HG03520 (cell line): Measurements from ENCODE around the gene ADGRF3.
"Not testable (repeated sequence)": the region's sequence is repeated elsewhere in the genome, so short reads cannot be mapped to it uniquely, and the experiment has no call there.

Source experiments
- ATAC-seq: cut with Tn5 transposase; IDR thresholded peaks from one replicate; pipeline ENCODE4 v1.9.1; 2021; ENCODE audit warnings: mild to moderate bottlenecking, moderate library complexity; ENCODE audit not compliant: unreplicated experiment

ADGRF3 gene

GRCh38 chr2:26324479-26324878 is 22.1 kb downstream of the ADGRF3 start:
- ATAC-seq = not testable (repeated sequence)

- ATAC-seq = no peak
These were observed 27.6 kb downstream of the ADGRF3 start for GRCh38 chr2:26318950-26319349.

GRCh38 chr2:26317377-26318105 is 29.0 kb downstream of the ADGRF3 start:
- ATAC-seq = no peak

- no peak for ATAC-seq
These were observed 29.7 kb downstream of the ADGRF3 start for GRCh38 chr2:26316845-26317244.

DNA sequence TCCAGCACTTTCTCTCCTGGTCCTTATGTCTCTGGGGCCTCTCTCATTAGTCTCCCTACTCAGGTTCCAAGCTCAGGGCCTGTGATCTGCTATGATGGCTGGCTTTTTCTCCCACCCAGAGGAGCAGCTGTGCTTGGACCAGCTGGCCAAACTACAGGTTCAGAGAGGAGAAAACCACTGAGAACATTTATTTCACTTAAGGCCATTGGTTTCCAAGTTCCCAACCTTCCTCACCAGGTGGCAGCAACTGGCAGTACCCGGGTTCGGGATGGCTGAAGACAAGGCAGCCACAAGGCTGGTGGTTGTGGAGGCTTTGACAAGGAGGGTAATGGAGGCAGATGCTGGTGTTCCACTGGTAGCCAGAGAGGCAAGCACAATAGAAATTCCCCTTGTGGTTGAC is 30.5 kb downstream of the ADGRF3 start:
- ATAC-seq = no peak

DNA sequence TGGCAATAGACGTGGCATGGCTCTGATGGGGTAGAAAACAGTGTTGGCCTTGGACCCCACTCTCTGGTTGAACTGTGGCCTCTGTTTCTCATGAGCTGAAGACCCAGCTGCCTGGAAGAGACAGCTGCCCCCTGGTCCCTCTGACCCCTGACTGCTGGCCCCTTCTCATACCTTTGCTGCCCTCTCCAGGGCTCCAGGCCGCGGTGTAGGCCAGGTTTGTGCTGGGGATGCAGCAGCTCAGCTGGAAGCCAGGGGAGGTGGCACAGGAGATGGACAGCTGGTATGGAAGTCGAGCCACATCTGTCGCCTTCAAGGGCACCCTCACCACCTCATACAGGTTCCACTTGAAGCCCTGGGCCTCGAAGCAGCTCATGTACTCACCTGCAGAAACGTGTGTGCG is 32.3 kb downstream of the ADGRF3 start:
- ATAC-seq = no peak

- ATAC-seq = no peak
These were observed 33.1 kb downstream of the ADGRF3 start for GRCh38 chr2:26313446-26313845.

DNA sequence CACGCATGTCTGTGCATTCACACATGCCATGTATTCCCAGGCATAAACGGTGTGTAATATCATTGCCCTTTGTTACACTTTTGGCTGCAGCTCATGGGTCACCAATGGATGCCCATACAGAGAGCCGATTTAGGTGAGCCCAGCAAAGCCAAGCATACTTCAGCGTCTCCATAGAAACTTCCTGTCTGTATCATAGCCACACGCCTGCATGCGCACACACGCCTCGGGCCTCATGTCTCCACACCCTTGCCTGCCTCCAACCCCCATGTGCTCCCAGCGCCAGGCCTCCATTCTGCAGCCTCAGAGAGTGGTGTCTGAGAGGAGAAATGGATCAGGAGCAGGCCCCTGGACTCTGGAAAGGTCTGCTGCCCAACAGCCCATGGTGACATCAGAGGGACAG is 34.1 kb downstream of the ADGRF3 start:
- no peak for ATAC-seq

DNA sequence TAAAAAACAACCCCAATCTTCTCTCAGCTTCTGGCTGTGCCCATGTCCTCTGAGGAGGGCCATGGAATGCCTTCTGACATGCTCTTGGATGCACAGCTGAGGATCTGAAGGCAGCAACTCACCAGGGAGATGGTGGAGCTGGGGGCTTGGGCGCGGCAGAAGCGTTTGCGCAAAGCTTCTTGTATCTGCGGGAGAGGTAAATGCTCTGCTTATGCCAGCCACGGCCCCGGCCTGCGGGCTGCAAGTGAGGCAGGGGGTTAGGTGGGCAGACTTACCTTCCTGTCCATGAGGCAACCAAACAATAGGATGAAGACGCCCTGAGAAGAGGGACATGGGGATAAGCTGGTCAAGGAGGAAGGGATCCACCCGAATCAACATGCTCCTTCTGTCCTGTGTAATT is 36.7 kb downstream of the ADGRF3 start:
- ATAC-seq = no peak

DNA sequence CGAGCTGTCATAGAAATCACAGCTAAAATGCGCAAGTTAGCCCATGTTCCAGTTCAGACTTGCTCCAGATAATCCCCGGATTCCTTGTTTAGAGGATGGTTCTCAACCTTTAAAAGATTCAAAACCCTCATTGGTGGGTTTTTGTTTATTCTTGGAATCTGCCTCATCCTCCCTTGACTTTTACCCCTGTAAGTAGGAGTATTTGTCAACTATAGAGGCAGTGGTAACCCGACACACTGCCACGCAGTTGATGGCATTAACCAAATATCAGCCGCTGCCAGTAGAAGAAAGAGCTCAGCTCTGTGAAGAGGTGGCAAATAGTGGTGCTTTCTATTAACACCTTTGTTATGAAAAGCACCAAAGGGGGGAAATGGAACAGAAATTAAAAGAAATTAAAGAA is 41.0 kb downstream of the ADGRF3 start:
- no peak for ATAC-seq

GRCh38 chr2:26305094-26305493 is 41.5 kb downstream of the ADGRF3 start:
- not testable (repeated sequence) for ATAC-seq

DNA sequence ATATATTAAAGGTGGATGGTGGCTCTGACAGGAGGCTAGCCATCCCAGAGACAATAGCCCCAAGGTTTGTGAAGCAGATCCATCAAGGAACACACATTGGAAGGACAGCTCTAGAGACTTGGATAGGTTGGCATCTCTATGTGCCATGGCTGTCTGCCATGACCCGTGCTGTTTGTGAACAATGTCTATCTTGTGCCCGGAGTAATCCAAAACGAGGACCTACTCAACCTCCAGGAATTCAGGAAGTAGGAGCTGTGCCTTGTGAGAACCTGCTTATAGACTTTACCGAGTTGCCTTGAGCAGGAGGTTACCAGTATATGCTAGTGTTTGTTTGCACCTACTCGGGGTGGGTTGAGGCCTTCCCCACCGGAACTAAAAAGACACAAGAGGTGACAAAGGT is 43.7 kb downstream of the ADGRF3 start:
- ATAC-seq = no peak

DNA sequence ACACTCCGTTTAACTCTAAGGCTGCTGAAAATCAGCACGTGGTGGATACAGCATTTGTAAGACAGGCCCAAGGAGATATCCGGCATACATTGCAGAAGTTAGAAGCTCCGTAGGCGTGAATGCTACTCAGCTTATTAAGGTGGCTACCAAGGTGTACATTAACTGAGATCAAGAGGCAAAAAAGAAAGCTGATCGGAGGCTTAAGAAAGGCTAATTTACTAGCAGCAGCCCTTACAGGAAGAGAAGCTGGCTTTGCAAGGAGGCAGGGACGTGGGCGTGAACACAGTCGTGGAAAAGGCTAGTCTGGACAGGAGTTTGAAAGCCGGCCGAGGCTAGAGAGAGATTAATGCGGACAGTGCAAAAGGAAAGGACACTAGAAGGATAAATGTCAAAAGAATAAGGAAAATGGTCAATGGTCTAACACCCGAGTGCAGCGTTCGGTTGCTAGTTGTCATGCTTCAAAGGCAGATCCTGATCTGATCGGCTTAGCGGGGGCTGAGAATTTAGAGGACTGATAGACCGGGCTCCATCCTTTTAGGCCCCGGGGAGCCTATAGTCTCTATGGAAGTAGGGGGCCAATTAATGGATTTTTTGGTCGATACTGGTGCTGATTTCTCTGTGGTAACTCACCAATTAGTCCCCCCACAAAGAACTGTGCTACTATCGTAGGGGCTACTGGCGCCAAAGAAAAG is 46.2 kb downstream of the ADGRF3 start:
- no peak for ATAC-seq

DNA sequence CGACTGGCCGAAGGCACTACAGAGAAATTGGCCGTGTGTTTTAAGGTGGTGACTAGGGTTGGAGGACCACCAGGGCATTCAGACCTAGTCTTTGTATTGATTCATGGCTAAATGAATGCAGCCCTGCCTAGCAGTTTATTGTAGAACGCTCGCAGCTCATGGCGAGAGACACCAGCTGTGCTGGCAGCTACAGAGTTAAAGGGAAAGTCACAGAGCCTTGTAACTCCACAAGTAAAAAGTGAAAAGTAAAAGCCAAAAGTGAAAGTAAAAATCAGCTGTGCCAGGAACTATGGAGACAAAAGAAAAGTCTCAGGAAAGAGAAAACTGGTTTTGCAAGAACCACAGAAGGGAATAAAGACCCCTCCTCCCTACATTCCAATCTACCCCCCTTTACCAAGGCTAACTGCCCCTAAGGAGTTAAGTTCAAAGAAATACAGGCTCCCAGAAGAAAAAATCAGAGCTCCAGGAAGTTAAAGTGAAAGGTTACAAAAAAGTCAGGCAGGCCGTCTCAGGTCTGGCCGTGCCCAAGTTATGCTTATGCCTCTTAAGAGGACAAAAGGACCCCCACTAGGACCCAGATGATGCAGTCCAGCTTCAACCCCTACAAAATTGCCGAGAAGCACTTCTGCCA is 47.0 kb downstream of the ADGRF3 start:
- ATAC-seq = no peak

DNA sequence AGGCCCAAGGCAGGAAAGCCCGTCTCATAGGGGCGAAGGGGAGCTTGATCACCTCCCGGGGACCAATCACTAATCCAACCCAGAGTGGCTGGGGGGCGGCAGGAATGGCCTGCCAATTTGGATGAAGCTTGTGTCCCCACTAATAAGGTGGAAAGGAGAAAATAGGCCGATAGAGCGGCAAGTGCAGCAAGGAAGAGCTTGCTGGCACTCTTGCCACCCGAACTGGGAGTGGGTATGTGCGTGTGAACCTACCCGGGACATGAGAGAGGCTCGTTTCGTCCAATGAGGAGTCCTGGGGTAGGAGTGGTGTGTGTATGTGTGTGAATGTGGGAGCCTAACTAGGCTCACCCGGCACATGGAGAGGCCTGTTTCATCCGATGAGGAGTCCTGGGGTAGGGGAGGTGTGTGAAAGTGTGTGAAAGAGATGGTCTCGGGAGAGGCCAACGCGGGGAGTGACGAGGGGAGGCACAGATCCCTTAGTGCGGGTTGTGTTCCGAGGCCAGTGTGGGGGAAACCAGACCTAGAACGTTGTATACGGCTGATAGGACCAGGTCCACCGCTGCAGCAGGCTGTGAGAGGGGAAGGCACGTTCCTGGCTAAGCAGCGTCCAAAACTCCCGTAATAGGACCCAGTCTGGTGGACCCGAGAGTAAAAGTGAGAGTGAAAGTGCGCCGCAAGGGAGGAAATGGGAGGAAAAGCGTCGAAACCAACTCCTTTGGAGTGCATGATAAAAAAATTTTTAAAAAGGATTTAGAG is 47.8 kb downstream of the ADGRF3 start:
- ATAC-seq = no peak

- no peak for ATAC-seq
These were observed 48.3 kb downstream of the ADGRF3 start for GRCh38 chr2:26298286-26298637.

- ATAC-seq = no peak
These were observed 49.5 kb downstream of the ADGRF3 start for GRCh38 chr2:26297061-26297460.

DNA sequence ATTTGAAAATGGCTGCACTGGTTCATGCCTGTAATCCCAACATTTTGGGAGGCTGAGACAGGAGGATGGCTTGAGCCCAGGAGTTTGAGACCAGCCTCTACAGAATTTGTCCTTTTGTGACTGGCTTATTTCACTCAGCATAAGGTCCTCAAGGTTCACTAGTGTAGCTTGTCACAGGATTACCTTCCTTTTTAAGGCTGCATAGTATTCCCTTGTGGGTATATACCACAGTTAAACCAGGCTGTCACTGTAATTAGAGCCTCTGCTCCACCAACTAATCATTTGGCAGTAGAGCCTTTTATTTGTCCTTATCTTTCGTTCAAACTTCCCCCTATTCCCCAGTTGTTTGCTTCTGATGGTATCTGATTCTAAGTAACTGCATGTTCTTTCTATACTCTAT is 51.1 kb downstream of the ADGRF3 start:
- no peak for ATAC-seq

DNA sequence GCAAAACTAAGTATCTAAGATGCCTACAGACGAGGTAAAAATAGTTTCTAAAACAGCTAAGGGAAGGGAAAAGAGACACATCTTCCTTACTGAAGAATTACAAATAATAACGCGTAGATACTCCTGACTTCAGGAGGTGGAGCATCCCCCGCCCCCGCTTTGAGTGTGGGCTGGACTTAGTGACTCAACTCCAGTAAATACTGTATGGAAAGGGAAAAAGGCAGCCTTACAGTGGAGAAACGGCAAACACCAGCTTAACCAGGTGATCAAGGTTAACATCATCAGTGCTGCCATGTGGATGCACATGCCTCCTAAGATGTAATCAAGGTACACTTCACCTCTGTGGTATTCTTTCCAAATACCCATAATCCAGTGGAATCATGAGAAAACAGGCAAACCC is 53.9 kb downstream of the ADGRF3 start:
- no peak for ATAC-seq

GRCh38 chr2:26290001-26290400 is 56.6 kb downstream of the ADGRF3 start:
- no peak for ATAC-seq

GRCh38 chr2:26285931-26286330 is 60.7 kb downstream of the ADGRF3 start:
- no peak for ATAC-seq

- ATAC-seq = no peak
These were observed 62.5 kb downstream of the ADGRF3 start for GRCh38 chr2:26284132-26284531.
